OCI-LY1 (cell line): ENCODE measurements around the gene ZBTB5.

Source experiments
- H2AFZ ChIP-seq: fragments of 200-600 bp; sonication (generic), shearing (Covaris generic); 2 replicates; pipeline ENCODE4 v1.6.0; 2014; ENCODE audit warnings: antibody characterized with exemption, mild to moderate bottlenecking, low read length
- H3F3A ChIP-seq: fragments of 200-600 bp; sonication (generic), shearing (Covaris generic); 2 replicates; pipeline ENCODE4 v1.6.0; 2014; ENCODE audit warnings: mild to moderate bottlenecking, antibody characterized with exemption, low read length, moderate library complexity; ENCODE audit not compliant: insufficient read depth
- H3K27ac ChIP-seq: fragments of 200-600 bp; sonication (generic); 2 replicates; pipeline ENCODE4 v1.5.1; 2014; ENCODE audit warnings: low read length, mixed run types, mild to moderate bottlenecking, low read depth; ENCODE audit not compliant: poor library complexity, severe bottlenecking
- H3K27me3 ChIP-seq: fragments of 200-600 bp; sonication (generic); 2 replicates; pipeline ENCODE4 v1.6.0; 2014; ENCODE audit warnings: antibody characterized with exemption, mild to moderate bottlenecking, low read length, moderate library complexity; ENCODE audit not compliant: insufficient read depth
- H3K36me3 ChIP-seq: fragments of 200-600 bp; sonication (generic); 2 replicates; pipeline ENCODE4 v1.6.1; 2014; ENCODE audit warnings: mild to moderate bottlenecking, antibody characterized with exemption, low read length, moderate library complexity, mixed read lengths; ENCODE audit not compliant: insufficient read depth
- H3K4me1 ChIP-seq: fragments of 200-600 bp; sonication (generic); 2 replicates; pipeline ENCODE4 v1.5.1; 2014; ENCODE audit warnings: mild to moderate bottlenecking, low read length, moderate library complexity; ENCODE audit not compliant: insufficient read depth, severe bottlenecking
- H3K4me2 ChIP-seq: fragments of 200-600 bp; sonication (generic), shearing (Covaris generic); 2 replicates; pipeline ENCODE4 v1.6.1; 2014; ENCODE audit warnings: low read length
- H3K4me3 ChIP-seq: fragments of 200-600 bp; sonication (generic); 2 replicates; pipeline ENCODE4 v1.5.1; 2014; ENCODE audit warnings: low read length, low read depth, mild to moderate bottlenecking, mixed read lengths; ENCODE audit not compliant: poor library complexity, severe bottlenecking
- H3K79me2 ChIP-seq: fragments of 200-600 bp; shearing (Covaris generic); 2 replicates; pipeline ENCODE4 v1.6.1; 2016; ENCODE audit warnings: mixed run types, low read length, mixed read lengths; ENCODE audit not compliant: insufficient read depth
- H3K9ac ChIP-seq: fragments of 200-600 bp; sonication (generic), shearing (Covaris generic); 2 replicates; pipeline ENCODE4 v1.6.1; 2014; ENCODE audit warnings: mild to moderate bottlenecking, low read length, mixed read lengths
- H3K9me2 ChIP-seq: fragments of 200-600 bp; sonication (generic), shearing (Covaris generic); 2 replicates; pipeline ENCODE4 v1.6.1; 2014; ENCODE audit warnings: low read depth, mild to moderate bottlenecking, low read length, mixed read lengths
- H3K9me3 ChIP-seq: fragments of 200-600 bp; shearing (Covaris generic); 2 replicates; pipeline ENCODE4 v1.6.1; 2014; ENCODE audit warnings: low read length, mixed read lengths
- H4K20me1 ChIP-seq: fragments of 200-600 bp; sonication (generic), shearing (Covaris generic); 2 replicates; pipeline ENCODE4 v1.6.0; 2016; ENCODE audit warnings: mild to moderate bottlenecking, low read length; ENCODE audit not compliant: insufficient read depth
- EZH2 ChIP-seq: fragments of 200-600 bp; sonication (generic), shearing (Covaris generic); IDR thresholded peaks from 2 replicates; pipeline ENCODE4 v1.8.0; 2017; ENCODE audit warnings: borderline replicate concordance, mixed run types, mild to moderate bottlenecking, antibody characterized with exemption, low read length, moderate library complexity, mixed read lengths
- TF ChIP-seq, protein P1 (sequence below): fragments of 200-600 bp; sonication (generic), shearing (Covaris generic); IDR thresholded peaks from 2 replicates; pipeline ENCODE4 v1.5.1; 2017; ENCODE audit warnings: mild to moderate bottlenecking, antibody characterized with exemption, low read length, moderate library complexity, mixed read lengths

Gene ZBTB5

DNA sequence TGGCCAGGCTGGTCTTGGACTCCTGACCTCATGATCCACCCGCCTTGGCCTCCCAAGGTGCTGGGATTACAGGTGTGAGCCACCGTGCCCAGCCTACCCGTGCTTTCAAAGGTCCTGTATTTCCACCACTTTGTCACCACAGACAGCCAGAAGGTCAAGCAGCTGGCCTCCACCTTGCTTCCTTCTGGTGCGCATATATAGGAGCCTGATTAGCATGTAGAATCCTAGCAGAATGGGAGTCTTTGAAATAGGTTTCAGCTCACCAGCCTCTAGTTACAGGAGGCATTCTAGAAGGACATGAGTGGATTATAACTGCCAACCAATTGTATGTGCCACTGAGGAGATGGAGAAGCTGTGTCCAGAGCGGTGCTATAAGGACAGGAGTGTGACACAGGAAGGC is 39.4 kb upstream of the ZBTB5 start:
- no peaks in the 10 kb centered on the region for H3F3A ChIP-seq
- no peak overlapping the region for H3K4me3 ChIP-seq
- H2AFZ ChIP-seq: no peak overlapping the region
- TF ChIP-seq, protein P1, sequence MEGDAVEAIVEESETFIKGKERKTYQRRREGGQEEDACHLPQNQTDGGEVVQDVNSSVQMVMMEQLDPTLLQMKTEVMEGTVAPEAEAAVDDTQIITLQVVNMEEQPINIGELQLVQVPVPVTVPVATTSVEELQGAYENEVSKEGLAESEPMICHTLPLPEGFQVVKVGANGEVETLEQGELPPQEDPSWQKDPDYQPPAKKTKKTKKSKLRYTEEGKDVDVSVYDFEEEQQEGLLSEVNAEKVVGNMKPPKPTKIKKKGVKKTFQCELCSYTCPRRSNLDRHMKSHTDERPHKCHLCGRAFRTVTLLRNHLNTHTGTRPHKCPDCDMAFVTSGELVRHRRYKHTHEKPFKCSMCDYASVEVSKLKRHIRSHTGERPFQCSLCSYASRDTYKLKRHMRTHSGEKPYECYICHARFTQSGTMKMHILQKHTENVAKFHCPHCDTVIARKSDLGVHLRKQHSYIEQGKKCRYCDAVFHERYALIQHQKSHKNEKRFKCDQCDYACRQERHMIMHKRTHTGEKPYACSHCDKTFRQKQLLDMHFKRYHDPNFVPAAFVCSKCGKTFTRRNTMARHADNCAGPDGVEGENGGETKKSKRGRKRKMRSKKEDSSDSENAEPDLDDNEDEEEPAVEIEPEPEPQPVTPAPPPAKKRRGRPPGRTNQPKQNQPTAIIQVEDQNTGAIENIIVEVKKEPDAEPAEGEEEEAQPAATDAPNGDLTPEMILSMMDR: no peak
- TF ChIP-seq EZH2: no peak
- no peaks in the 10 kb centered on the region for H4K20me1 ChIP-seq
- H3K9me3 ChIP-seq: no peaks in the 10 kb centered on the region
- H3K9me2 ChIP-seq: no peaks in the 10 kb centered on the region
- H3K27ac ChIP-seq: no peak overlapping the region
- H3K27me3 ChIP-seq: no peaks in the 10 kb centered on the region
- peaks cover 91% of the 10 kb centered on the region for H3K36me3 ChIP-seq
- H3K4me1 ChIP-seq: no peaks in the 10 kb centered on the region
- no peaks in the 10 kb centered on the region for H3K79me2 ChIP-seq
- H3K9ac ChIP-seq: no peak overlapping the region
- H3K4me2 ChIP-seq: no peak overlapping the region

DNA sequence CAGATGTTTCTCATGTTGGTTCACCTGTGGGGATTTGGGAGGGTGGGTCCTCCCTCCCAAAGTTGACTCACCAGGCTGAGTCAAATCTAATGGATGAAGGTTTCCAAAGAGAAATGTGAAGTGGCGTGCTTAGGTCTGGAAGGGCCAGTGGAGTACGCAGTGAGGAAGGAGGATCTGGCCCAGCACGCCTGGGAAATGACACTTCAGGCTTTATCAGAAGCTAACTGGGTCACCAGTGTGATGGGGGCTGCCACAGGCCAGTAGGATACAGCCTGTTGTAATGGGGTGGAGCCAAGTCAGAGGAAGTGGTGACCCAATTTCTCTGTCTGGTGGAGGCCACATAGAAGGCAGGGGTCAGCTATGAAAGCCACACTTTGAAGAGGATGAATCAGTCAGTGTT is 38.5 kb upstream of the ZBTB5 start:
- H3K27me3 ChIP-seq: no peaks in the 10 kb centered on the region
- H3K4me2 ChIP-seq: no peak overlapping the region
- no peaks in the 10 kb centered on the region for H3F3A ChIP-seq
- no peaks in the 10 kb centered on the region for H3K9me3 ChIP-seq
- H3K27ac ChIP-seq: no peak overlapping the region
- no peaks in the 10 kb centered on the region for H3K4me1 ChIP-seq
- no peak overlapping the region for H2AFZ ChIP-seq
- H3K36me3 ChIP-seq: peaks cover 93% of the 10 kb centered on the region
- no peak overlapping the region for H3K4me3 ChIP-seq
- no peak for TF ChIP-seq EZH2
- TF ChIP-seq, protein P1: no peak
- no peak overlapping the region for H3K9ac ChIP-seq
- H3K9me2 ChIP-seq: no peaks in the 10 kb centered on the region
- H3K79me2 ChIP-seq: no peaks in the 10 kb centered on the region
- H4K20me1 ChIP-seq: no peaks in the 10 kb centered on the region

DNA sequence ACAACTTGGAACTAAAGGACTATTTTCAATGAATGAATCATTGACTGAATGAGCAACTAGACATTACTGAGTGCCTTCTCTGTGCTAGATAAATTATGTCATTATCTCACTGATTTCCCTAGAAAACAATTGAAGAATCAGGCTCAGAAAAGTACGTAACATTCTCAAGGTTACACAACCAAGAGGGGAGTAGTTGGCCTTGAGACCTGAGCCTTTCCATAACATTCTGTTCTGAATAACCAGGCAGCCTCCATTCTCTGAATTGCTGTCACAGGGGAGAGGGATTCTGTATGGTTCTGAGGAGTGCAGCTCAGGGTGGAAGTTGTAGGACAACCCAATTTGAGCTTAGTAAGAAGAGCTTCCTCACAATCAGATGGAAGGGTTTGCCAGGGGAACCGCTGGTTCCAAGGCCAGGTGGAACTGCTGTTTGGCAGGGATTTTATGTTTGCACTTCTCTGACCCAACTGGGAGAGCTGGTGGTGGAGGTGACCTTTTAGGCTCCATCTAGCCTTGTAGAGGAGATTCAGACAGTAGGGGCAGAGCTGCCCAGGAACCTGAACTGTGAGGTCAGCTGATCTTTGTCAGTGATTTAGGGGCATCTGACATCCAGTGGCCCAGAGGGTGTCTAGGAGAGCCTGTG is 36.8 kb upstream of the ZBTB5 start:
- Histone ChIP-seq H3F3A (no peaks in the 10 kb centered on the region), H3K36me3 (peaks cover 93% of the 10 kb centered on the region), H3K4me2 (no peak overlapping the region), H3K27me3 (no peaks in the 10 kb centered on the region), H3K9ac (no peak overlapping the region), H2AFZ (no peak overlapping the region), H3K27ac (no peak overlapping the region), H4K20me1 (no peaks in the 10 kb centered on the region), H3K4me1 (no peaks in the 10 kb centered on the region), H3K79me2 (no peaks in the 10 kb centered on the region), H3K4me3 (no peak overlapping the region), H3K9me3 (no peaks in the 10 kb centered on the region), H3K9me2 (no peaks in the 10 kb centered on the region)
- TF ChIP-seq EZH2: no peak
- TF ChIP-seq, protein P1: no peak
